ENCODE results near the gene NFATC1.

DNA sequence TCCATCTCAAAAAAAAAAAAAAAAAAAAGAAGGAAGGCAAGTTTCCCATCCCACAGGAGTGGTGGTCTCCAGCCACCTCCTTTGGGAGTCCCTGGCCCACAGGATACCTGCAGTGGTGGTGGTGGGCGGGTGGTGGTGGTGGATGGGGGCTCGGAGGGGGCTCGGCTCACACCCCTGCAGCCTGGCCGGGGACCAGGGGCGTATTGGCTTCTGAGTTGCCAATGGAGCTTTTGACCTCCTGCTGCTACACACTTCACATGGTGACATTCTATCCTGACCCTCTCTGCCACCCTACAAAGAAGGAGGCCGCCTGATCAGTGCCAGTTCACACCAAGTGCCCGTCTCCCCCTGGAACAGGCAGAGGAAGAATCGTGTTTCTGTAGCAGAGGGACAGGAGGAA lies 119.6 kb downstream of the NFATC1 start:
- TF ChIP-seq CTCF (IDR thresholded peaks at IDR 0.05): no peak
- no peak for TF ChIP-seq POLR2A (IDR thresholded peaks at IDR 0.05)
